Inferior parietal cortex (tissue), 1 donor: ENCODE measurements around the gene ERI3.
A peak's percentile ranks its signal among the peaks of the same experiment; 100 is the strongest.

Source experiments
- DNase-seq: peaks from one replicate; pipeline ENCODE4 v3.0.0-alpha.2; 2016; ENCODE audit errors: extremely low spot score

The ERI3 gene

DNA sequence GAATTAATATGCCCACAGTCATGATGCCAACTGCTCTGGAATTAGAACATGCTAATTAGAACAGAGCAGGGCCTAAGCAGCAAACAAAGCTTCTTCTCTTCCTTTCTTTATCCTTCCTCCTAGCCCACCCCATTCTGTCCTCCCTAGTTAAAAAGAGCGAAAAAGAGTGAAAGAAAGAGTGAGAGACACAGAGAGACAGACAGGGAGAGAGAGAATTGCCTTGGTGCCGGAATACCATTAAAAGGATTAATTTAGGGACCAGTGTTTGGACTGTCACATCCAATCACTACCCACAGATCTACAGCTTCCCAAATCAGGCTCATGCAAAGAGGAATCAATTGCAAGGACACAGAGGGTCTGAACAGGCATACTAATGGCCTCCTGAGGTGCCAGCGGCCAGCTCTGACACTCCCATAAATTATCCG lies 7.0 kb downstream of the ERI3 start:
- no peak for DNase-seq

DNA sequence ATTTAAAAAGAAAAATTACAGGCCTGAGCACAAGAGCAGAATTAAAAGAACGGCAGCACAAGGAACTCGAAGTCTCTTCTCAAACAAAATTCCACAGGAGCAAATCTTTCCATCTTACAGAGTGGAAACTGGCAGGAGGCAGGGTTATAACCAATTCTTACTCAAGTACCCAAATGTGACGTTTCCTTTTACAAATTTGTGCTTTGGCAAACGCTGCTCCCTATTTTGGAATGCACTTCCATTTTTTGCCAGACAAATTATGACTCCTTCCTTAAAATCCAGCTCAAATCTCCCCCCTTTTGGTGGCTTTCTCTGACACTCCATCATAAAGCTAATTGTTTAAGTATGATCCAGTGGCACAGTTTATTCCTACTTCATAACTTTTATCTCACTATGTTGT lies 7.8 kb downstream of the ERI3 start:
- no peak for DNase-seq

DNA sequence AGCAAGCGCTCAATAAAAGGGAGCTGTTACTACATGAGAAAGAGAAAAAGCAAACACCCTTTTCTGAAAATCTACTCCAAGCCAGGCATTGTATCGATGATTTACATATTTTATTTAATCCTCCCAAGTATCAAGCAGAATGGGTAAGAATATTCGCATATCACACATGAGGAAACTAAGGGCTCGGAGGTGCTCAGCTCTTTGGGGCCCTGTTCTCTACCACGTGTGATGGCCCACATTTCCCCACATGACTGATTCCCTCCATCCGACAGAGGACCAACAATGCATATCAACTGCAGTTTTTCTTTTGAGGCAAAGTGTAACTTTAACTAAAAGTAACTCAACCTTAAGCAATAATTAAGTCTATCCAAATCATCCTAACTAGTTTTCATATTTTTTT lies 8.2 kb downstream of the ERI3 start:
- DNase-seq = no peak

- DNase-seq = peak; percentile 51
These were observed 8.9 kb downstream of the ERI3 start for GRCh38 chr1:44346184-44346583.

DNA sequence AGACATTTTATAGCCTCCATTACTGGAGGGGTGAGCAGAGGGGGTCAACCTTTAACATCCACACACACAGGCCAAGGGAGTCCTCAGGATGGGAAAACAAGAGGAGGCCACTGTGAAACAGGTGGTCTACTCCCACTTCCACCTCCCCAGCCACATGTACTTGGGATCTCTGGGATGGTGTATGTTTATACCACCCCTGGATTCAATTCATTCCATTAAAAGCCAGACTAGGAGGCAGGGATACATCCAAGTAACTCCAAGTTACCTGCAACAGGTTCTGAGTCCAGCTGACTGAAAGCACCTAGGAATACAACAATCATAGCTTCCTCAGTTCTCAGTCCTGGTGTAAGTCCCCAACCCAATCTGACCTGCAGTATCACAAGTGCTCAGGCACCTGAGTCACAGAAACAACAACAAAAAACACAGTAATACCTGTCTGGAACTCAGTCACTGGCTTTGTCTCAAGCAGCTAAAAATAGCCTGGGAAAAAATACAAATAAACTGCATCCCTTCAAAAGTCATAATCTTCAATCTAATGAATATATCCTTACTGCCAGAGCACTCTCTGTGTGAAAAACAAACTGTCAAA lies 9.8 kb downstream of the ERI3 start:
- no peak for DNase-seq

- DNase-seq = no peak
These were observed 15.3 kb downstream of the ERI3 start for GRCh38 chr1:44339731-44340130.

DNA sequence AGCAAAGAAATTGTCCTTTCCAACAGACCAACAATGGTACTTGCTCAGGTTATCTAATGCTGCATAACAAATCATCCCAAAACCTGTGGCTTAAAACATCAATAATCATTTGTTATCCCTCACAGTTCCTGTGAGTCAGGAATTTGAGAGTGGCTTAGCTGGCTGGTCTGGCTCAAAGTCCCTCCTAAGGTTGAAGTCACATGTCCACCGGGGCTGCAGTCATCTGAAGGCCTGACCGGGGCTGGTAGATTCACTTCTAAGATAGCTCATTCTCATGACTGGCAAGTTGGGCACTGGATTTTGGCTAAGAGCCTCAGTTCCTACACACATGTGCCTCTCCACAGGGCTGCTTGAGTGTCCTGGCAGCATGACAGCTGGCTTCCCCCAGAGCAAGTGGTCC lies 16.9 kb downstream of the ERI3 start:
- no peak for DNase-seq

DNA sequence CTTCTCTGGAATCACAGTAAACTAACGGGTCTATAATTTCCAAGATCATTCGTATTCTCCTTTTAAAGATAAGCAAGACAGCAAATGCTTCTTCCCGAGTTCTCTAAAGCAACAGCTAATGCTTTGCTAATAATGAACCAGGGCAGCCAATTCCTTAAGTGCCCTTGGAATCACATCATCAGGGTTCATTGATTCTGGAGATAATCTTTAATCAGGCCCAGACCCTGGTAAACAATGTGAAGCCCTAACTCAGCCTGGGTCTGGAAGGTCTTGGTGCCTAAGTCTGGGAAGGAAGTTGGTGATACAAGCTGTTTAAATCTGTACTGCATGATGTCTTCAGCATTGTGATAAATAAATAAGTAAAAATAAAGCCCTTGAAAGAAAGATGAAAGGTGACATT lies 18.4 kb downstream of the ERI3 start:
- DNase-seq = no peak

GRCh38 chr1:44334968-44335367 lies 20.1 kb downstream of the ERI3 start:
- DNase-seq = no peak

- DNase-seq = no peak
These were observed 21.7 kb downstream of the ERI3 start for GRCh38 chr1:44333376-44333775.

GRCh38 chr1:44332505-44332904 lies 22.6 kb downstream of the ERI3 start:
- no peak for DNase-seq

GRCh38 chr1:44330935-44331334 lies 24.1 kb downstream of the ERI3 start:
- no peak for DNase-seq

- no peak for DNase-seq
These were observed 26.2 kb downstream of the ERI3 start for GRCh38 chr1:44328671-44329416.

DNA sequence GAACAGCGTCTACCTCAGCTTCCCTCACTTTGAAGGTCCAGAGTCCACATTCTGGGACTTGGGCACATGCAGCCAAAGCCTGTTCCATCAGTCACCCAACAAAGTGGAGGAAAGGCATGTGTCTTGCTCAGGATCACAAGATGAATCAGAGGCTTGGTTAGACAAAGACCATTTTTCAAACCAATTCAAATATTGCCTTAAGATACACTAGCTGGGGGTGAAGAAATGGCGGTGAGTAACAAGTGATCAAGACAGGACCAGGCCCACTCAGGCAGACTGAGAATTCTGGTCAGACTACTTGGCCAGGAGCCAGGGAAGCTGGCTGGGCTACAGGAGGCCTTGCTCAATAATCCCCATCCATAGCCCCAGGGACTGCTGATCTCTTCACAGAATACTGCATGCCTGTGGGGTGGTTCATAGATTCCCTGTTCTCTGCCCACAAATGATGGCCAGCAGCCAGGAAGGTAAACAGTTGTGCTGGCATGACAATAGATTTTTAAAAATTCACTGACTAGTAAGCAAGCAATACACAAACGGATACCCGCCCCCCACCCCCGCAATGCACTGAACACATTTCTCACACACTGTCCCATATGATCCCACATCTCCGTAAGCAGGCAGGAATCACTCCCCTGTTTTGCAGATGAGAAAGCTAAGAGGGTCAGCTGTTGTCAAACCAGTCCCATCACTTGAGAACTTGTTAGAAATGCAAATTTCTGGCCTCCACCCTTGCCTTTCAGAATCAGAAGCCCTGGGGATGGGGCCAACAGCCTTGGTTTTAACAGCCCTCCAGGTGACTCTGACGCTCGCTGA lies 27.2 kb downstream of the ERI3 start:
- DNase-seq = no peak

DNA sequence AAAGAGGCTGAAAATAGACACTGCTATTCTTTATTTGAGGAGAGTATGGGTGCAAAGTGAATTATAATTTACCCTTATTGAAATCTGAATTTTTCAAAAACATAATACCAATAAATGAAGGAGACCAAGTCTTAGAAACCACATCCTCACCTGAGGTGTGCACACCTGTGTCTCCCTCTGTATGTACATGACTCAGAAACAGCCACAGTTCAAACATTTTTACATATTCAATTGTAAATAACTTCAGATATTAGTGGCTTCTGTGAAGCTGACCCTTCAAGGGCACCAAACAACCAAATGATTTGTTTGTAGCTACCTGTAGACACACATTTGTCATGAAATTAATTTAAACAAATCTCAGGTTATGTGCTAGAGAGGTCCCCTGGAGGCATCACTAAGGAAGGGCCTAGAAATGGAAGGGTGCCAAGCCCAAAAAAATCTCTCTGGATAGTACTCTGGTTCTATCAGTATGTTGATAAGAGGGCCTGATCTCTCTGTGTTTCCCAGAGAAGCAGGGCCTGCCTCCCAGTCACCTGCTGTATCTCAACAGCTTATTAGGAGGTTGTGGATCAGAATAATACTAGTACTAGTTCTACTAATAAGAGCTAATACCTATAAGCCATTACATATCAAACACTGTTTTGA lies 28.1 kb downstream of the ERI3 start:
- no peak for DNase-seq

GRCh38 chr1:44326024-44326701 lies 28.9 kb downstream of the ERI3 start:
- DNase-seq = no peak

- no peak for DNase-seq
These were observed 31.1 kb downstream of the ERI3 start for GRCh38 chr1:44323947-44324346.

- no peak for DNase-seq
These were observed 32.7 kb downstream of the ERI3 start for GRCh38 chr1:44322367-44322766.

DNA sequence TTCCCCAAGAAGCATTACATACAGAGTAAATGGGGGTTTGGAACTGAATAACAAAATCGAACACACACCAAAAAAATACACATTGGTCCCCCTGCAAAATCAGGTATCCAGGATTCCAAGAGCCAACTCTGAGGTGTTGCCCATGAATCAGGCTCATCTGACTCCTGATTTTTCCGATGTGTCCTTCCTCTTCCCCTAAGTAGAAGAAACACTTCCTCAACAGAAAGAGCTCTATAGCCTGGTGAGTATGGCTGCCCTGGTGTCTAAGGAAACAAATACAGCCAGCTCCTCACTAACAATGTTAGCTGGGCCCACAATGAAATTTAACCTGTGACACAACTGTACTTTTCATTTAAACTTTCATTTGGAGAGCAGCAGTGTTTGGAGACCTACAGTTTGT lies 33.6 kb downstream of the ERI3 start:
- DNase-seq = no peak

- DNase-seq = peak; percentile 36
These were observed 36.7 kb downstream of the ERI3 start for GRCh38 chr1:44318097-44319088.
